KG1 (cell line): ENCODE results near the gene MAP7D1.
"Not testable (repeated sequence)": the region's sequence is repeated elsewhere in the genome, so short reads cannot be mapped to it uniquely, and the experiment has no call there.

Experiments used
- DNase-seq: peaks from one replicate; lab custom pipeline; 2025; lab: John Stamatoyannopoulos, UW

MAP7D1 gene

DNA sequence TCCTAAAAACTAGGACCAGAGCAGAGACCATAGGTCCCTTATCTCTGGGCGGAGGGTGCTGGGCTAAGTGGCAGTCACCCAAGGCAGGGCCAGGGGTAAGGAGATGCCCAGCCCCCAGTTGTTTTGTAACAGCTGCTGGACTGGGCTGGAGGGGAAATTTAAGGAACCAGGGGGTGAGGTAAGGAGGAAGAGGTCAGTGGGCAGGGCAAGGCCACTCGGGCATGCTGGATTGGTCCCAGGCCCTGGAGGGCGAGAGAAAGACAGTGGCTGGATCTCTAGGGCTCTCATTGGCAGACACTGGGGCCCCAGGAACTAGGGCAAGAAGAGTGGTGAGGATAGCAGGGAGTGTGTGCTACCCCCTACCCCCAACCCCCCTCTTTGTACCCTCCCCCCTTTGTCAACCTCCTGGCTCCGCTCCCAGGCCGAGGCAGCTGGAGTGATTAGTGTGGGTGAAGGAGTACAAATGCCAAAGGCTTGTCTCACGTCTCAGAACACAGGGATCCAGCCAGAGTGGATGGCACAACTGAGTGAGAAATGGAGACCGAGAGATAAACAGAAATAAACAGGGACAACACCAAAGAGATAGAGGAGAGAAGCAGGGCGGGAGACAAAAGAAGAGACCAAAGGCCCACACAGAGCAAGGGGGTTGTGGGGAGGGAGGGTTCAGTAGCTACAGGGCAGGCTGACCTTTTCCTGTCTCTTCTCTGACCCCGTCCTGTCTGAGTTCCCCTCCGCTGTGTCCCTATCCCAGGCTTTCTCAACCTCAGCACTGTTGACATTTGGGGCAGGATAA, 47.8 kb downstream of the MAP7D1 start:
- DNase-seq, result no peak

DNA sequence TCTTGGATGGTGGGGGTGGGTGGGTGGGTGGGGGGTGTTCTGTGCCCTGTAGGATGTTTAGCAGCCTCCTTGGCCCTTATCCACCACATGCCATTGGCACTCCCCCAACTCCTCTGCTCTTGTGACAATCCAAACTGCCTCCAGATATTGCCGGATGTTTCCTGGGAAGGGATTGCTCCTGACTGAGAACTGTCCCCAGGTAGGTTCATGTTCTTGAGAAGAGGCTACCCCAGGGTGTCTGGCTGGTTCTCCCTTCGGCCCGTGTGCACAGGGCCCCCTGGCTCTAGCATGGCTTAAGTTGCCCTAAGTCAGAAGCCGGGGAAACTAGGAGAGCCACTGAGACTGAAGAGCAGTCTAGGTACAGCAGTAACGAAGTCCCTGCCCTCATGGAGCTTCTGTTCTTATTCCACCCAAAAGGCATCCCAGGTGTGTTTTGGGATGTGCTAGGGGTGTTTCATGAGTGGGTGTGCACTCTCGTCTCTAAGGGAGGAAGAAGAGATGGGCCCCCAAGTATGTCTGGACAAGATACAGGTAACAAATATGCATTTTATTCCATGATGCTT, 48.5 kb downstream of the MAP7D1 start:
- no peak for DNase-seq

DNA sequence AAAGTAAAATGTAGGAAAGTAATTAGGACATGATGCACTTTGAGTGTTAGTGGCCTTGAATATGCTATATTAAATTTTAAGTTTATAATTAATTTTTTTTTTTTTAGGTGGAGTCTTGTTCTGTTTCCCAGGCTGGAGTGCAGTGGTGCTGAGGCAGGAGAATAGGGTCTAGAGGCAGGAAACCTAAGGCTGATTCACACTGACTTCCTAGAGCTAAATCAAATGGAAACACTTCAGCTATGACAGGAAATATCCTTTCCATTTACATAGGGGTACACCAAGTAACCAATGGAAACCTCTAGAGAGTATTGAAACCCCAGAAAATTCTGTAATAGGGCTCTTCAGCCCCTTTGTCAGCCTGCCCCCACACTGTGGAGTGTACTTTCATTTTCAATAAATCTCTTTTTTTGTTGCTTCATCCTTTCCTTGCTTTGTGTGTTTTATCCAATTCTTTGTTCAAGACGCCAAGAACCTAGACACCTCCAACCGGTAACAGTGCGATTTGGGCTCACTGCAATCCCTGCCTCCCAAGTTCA, 50.4 kb downstream of the MAP7D1 start:
- DNase-seq, result no peak

DNA sequence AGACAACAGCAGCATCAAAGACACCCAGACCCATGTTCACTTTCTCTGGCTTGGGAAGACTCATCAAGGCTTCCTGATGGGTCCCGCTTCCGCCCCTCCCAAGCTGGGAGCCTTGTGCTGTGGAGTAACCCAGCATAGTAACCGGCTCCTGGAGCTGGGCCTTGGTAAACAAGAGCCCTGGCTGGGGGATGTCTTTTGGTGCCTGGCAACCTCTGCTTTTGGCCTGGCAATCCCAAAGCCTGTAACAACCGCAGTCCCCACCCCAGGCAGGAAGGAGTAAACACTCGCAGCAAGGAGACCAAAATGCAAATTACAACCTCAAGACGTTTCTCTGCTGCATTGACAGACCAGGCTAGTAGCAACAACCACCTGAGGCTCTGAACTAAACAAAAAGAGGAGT, 51.4 kb downstream of the MAP7D1 start:
- no peak for DNase-seq

DNA sequence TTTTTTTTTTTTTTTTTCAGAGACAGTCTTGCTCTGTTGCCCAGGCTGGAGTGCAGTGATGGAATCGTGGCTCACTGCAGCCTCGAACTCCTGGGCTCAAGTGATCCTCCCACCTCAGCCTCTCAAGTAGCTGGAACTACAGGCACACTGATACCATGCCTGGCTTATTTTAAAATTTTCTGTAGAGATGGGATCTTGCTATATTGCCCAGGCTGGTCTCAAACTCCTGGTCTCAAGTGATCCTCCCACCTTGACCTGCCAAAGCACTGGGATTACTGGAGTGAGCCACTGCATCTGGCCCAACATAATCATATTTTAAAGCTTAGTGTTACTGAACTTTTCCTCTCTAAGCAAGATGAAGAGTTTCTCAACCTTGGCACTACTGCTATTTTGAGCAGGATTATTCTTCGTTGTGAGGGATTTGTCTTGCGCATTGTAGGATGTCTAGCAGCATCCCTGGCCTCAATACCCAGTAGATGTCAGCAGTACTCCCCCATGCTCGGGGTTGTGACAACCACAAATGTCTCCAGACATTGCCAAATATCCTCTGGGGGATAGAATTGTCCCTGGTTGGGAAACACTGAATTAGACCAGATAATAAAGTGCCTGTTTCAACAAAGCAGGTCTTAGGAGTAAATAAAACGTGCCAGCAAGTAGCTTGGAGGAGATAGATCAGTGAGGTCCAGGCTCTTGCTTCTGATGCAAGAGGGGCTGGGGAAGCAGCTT, 53.2 kb downstream of the MAP7D1 start:
- no peak for DNase-seq

DNA sequence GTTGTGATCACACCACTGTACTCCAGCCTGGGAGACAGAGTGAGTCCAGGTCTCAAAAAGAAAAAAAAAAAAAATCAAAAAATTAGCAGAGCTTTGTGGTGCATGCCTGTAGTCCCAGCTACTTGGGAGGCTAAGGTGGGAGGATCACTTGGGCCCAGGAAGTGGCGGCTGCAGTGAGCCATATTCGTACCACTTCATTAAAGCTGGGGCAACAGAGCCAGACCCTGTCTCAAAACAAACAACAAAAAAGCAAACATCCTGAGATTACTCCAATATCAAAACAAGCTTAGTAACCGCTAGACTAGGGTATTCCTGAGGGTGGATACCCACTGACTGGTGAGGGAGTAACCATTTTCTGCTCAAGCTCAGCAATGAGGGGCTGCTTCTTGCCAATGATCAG, 55.3 kb downstream of the MAP7D1 start:
- DNase-seq, result no peak

DNA sequence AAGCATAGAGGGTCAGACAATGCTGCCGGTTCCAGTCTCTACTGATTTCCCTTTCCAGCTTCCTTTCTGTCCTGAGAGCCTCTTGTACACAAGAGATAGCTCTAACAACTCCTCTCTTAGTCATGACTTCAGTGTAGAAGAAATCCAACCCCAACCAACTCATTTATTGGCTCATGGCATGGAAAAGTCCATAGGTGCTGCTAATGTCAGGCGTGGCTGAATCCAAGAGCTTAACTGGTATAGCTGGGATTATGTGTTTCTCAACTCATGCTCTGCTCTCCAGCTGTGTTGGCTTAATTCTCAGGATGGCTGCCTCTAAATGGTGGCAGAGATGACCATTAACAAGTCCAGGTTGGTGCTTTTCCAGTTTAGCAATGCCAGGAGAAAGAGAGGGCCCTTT, 55.9 kb downstream of the MAP7D1 start:
- no peak for DNase-seq

DNA sequence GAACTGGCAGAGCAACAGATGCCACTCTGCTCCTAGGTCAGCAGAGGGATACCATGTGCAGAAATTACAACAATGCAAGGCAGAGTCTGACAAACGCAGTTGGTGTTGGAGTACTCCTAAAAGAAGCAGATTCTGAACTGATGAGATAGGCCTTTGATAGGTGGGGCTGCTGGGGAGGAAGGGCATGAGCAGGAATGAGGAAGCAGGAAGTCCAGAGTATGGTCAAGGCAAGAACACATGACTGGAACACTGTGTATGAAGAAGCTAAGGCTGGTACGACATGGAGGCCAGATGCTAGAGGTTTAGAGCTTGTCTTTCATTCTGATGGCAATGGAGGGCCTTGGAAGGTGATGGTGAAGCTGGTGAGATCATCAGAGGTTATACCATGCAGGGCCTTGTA, 56.8 kb downstream of the MAP7D1 start:
- DNase-seq, result no peak

DNA sequence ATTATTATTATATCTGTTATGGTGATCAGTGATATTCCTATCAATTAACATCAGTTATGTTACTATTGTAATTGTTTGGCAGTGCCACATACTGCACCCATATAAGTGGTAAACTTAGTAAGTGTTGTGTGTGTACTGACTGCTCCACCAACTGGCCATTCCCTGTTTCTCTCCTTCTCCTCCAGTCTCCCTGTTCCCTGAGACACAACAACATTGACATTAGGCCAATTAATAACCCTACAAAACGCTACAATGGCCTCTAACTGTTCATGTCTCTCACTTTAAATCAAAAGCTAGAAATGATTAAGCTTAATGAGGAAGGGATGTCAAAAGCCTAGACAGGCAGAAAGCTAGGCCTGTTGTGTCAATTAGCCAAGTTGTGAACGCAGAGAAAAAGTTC, 61.7 kb downstream of the MAP7D1 start:
- DNase-seq, result no peak

DNA sequence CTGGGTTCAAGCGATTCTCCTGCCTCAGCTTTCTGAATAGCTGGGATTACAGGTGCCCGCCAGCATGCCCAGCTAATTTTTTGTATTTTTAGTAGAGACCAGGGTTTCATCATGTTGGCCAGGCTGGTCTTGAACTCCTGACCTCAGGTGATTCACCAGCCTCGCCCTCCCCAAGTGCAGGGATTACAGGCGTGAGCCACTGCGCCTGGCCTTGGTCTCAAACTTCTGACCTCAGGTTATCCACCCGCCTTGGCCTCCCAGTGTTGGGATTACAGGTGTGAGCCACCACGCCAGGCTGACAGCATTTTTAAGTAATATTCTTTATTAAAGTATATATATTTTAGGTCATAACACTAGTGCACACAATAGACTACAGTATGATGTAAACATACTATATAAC, 65.9 kb downstream of the MAP7D1 start:
- not testable (repeated sequence) for DNase-seq

DNA sequence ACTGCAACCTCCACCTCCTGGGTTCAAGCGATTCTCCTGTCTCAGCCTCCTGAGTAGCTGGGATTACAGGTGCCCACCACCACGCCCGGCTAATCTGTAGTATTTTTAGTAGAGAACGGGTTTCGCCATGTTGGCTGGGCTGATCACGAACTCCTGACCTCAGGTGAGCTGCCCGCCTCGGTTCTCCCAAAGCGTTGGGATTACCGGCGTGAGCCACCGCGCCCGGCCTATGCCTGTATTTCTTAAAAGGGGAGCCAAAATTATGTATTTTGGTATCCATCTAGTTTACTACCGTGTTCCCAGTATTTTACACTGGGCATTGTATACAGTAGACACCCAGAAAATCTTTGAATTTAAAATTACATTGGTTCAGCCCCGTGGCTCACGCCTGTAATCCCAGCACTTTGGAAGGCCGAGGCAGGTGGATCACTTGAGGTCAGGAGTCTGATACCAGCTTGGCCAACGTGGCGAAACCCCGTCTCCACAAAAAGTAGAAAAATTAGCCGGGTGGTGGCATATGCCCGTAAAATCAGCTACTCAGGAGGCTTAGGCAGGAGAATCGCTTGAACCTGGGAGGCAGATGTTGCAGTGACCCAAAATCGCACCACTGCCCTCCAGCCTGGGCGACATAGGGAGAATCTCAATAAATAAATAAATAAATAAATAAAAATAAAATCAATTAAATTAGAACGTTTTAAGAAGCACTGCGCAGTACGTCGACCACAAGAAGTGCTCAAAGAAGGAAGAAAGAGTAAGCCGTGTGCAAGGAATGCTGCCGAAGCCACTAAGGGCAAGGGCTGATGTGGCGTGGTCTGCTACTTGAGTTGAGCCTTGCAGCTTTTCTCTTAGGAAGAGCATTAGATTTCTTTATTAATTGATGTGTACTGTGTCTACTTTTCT, 66.8 kb downstream of the MAP7D1 start:
- no peak for DNase-seq

DNA sequence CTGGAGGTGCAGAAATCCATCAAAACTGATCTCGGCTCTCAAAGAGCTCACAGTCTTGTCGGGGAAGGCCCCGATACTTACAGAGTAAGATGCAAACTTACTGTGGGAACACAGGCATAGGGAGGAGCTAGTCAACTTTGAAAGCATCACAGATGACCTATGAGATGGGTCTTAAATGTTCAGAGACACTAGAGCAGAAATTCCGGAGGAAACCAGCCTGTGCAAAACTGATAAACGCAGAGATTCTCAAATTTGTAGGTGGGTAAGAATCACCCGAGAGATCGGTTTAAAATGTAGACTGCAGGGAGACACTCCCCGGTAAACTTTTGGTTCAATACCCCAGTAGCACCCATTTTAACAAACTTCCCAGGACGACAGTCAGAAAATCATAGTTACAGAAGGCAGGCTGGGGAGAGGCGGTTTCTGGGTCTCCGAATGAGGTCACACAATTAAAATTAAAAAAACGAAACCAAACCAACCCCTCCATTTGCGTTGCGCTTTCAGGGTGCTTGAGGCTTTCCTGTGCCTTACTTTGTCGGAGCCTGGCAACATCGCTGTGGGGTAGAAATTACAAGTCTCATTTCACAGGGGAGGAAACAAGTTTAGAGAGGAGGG, 67.5 kb downstream of the MAP7D1 start:
- DNase-seq, result peak; percentile 94

DNA sequence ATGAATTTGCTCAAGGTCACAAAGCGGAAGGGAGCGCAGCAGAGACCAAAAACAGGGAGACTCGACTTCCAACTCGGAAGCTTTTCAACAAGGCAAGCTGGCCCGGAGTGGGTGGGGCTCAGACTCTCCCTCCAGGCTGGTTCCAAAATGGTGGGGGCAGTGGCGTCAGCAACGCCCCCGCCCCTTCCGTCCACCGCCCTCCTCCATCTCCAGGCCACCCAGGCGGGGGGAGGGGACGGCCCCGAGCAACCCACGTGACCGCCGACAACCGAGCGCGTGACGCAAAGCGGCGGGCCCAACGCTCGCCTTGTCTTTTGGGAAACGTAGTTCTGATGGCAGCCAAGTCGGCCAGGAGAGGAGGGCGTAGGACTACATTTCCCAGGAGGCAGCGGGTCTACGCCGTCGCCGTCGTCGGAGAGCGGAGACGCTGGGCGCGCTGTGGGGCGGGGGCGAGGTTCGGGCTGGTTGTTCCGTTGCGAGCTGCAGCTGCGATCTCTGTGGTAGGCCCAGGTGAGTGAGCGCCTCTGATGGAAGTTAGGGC, 68.1 kb downstream of the MAP7D1 start, which contains the start of gene THRAP3:
TSS of gene THRAP3 (plus strand) at position 448 of the 541 bp plus-strand sequence. CDS start 58,121 bp downstream, outside the sequence.
- DNase-seq, result peak; percentile 98

DNA sequence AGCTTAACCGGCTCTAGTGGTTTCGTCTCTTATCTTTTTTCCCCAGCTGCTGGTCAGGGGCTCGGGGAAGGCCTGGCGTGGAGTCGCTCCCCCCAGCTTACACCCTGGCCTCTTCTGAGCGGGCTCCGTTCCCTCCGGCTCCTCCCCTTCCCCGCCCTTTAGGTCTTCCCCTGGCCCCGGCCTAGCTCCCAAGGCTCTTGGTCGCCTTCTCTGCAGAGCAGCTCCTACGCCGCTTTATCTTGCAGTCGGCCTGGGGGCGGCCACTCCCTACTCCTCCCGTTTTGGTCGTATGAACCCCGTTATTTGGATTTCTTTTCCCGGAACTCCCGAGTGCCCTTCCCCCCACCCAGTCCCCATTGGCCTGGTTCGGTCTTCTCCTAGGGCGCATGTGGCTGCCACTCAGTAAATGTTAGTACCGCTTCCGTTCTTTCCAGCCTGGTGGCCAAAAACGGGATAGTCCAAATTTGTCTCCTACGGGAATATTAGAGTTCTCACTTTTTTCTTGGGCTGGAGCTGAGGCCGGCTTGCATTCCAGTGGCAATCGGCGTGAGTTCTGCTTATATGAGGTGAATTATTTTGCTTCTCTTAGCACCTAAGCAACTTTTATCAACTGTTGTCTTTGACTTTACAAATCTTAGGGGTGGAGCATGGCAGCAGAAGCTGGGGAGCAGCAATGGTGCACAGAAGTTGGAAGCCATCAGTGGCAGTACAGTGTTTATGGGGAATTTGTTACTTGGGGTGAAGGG, 68.8 kb downstream of the MAP7D1 start:
- peak; percentile 95 for DNase-seq

DNA sequence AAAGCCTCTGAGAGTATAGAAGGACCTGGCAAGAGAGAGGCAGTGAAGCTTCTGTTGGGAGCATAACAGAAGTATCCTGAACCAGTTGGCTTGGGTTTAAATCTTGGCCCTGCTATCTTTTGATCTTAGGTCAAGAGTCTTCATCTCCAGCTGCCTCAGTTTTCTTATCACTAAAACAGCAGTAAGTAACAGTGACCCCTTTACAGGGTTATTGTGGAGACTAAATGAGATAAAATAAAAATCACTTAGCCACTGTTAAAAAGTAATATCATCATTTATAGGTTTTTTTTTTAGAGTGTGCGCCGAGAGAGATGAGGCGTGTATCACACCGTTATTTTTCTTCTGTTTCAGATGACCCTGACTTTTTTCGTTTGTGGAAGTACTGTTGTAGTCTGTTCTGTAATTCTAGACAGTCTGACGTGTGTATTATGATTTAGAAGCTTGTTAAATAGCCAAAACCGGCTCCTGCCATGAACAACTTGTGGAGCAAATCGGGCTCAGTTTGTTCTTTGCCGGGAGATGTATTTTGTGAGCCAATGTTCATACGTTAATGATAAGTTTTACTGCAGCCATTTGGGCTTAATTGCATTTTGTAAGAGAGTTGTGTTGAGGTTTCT, 69.4 kb downstream of the MAP7D1 start:
- DNase-seq, result no peak

DNA sequence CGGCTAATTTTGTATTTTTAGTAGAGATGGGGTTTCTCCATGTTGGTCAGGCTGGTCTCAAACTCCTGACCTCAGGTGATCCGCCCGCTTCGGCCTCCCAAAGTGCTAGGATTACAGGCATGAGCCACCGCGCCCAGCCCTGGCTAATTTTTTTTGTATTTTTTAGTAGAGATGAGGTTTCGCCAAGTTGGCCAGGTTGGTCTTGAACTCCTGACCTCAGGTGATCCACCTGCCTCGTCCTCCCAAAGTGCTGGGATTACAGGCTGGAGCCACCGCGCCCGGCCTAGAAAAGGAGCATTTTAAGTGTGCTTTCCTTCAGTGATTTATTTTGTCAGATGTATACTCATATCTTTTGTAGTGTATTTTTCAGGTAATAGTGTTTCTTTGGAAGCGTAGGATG, 74.3 kb downstream of the MAP7D1 start:
- DNase-seq, result not testable (repeated sequence)
